Testis (tissue), 2 donors: ENCODE measurements around the gene PIP4K2A.

Source experiments
- POLR2A ChIP-seq: fragments of 450-650 bp; IDR thresholded peaks from one replicate; pipeline ENCODE4 v1.6.1; 2017; ENCODE audit warnings: antibody characterized with exemption, mild to moderate bottlenecking, moderate library complexity
- TF ChIP-seq, protein P1 (sequence below), 3 experiments: fragments of 450-650 bp in 2 of 3; fragments of 200-600 bp in 1 of 3; sonication (generic) in 1 of 3; IDR thresholded peaks; one replicate each; pipeline ENCODE4 v1.5.1; 2016 to 2019; ENCODE audit warnings: antibody characterized with exemption in 3 of 3, mild to moderate bottlenecking in 2 of 3, moderate library complexity in 1 of 3

DNA sequence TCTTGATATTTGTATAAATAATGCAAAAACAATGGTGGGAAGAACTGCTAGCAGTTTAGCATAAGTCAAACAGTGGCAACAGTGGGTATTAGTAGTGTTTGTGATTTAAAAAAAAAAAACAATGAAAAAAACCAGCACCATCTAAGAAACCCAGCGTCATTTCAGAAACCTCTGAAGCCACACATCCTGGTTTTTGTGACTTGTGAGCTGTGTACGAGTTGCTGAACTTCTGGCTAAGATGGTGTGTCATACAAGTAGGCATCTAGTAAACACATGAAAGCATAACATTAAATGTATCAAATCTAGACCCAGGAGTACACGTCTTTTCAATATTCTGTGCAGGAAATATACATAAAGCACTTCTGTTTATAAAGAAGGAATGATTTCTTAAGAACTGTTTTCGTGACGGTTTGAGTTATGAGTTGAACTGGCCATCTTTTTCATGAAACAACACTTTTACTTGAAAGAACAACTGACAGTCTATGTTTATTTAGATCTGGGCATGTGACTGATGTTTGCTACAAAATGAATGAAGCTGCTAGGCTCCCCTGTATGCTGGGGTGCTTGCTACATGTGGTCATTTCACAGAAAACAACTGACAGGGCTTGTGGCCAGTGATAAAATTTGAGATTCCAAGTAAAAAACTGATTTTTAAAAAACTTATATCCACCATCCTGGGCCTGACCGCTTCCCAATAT is 143.5 kb downstream of the PIP4K2A start:
- TF ChIP-seq, protein P1, sequence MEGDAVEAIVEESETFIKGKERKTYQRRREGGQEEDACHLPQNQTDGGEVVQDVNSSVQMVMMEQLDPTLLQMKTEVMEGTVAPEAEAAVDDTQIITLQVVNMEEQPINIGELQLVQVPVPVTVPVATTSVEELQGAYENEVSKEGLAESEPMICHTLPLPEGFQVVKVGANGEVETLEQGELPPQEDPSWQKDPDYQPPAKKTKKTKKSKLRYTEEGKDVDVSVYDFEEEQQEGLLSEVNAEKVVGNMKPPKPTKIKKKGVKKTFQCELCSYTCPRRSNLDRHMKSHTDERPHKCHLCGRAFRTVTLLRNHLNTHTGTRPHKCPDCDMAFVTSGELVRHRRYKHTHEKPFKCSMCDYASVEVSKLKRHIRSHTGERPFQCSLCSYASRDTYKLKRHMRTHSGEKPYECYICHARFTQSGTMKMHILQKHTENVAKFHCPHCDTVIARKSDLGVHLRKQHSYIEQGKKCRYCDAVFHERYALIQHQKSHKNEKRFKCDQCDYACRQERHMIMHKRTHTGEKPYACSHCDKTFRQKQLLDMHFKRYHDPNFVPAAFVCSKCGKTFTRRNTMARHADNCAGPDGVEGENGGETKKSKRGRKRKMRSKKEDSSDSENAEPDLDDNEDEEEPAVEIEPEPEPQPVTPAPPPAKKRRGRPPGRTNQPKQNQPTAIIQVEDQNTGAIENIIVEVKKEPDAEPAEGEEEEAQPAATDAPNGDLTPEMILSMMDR (IDR thresholded peaks at IDR 0.05) = no peak
- TF ChIP-seq POLR2A = no peak
